ENCODE results near the gene CES2.

GRCh38 chr16:66949472-66949871 lies 14.2 kb downstream of the CES2 start:
- TF ChIP-seq, protein P1, sequence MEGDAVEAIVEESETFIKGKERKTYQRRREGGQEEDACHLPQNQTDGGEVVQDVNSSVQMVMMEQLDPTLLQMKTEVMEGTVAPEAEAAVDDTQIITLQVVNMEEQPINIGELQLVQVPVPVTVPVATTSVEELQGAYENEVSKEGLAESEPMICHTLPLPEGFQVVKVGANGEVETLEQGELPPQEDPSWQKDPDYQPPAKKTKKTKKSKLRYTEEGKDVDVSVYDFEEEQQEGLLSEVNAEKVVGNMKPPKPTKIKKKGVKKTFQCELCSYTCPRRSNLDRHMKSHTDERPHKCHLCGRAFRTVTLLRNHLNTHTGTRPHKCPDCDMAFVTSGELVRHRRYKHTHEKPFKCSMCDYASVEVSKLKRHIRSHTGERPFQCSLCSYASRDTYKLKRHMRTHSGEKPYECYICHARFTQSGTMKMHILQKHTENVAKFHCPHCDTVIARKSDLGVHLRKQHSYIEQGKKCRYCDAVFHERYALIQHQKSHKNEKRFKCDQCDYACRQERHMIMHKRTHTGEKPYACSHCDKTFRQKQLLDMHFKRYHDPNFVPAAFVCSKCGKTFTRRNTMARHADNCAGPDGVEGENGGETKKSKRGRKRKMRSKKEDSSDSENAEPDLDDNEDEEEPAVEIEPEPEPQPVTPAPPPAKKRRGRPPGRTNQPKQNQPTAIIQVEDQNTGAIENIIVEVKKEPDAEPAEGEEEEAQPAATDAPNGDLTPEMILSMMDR (IDR thresholded peaks at IDR 0.05): no peak
- TF ChIP-seq CREB1 (CRISPR knock-in tag; IDR thresholded peaks at IDR 0.05): no peak
- TF ChIP-seq ZNF532 (CRISPR knock-in tag; IDR thresholded peaks at IDR 0.05; ENCODE audit: borderline replicate concordance): no peak
- TF ChIP-seq, protein P2, sequence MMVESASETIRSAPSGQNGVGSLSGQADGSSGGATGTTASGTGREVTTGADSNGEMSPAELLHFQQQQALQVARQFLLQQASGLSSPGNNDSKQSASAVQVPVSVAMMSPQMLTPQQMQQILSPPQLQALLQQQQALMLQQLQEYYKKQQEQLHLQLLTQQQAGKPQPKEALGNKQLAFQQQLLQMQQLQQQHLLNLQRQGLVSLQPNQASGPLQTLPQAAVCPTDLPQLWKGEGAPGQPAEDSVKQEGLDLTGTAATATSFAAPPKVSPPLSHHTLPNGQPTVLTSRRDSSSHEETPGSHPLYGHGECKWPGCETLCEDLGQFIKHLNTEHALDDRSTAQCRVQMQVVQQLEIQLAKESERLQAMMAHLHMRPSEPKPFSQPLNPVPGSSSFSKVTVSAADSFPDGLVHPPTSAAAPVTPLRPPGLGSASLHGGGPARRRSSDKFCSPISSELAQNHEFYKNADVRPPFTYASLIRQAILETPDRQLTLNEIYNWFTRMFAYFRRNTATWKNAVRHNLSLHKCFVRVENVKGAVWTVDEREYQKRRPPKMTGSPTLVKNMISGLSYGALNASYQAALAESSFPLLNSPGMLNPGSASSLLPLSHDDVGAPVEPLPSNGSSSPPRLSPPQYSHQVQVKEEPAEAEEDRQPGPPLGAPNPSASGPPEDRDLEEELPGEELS (CRISPR knock-in tag; IDR thresholded peaks at IDR 0.05): no peak
- no peak for TF ChIP-seq ATF1 (CRISPR knock-in tag; IDR thresholded peaks at IDR 0.05)
- TF ChIP-seq ZNF263 (CRISPR knock-in tag; IDR thresholded peaks at IDR 0.05; ENCODE audit: low read depth): no peak
- no peak for TF ChIP-seq ZNF281 (CRISPR knock-in tag; IDR thresholded peaks at IDR 0.05)
- TF ChIP-seq ZBTB21 (CRISPR knock-in tag; IDR thresholded peaks at IDR 0.05; ENCODE audit: borderline replicate concordance): no peak
- no peak for TF ChIP-seq CBFB (CRISPR knock-in tag; IDR thresholded peaks at IDR 0.05; ENCODE audit: low read depth)
- no peak for TF ChIP-seq STAT6 (CRISPR knock-in tag; conservative IDR thresholded peaks at IDR 0.05; ENCODE audit: low read depth)
- no peak for TF ChIP-seq JUN (CRISPR knock-in tag; IDR thresholded peaks at IDR 0.05)

Data from WTC11 (cell line).